Neural crest cell (in vitro differentiated cells): ENCODE data around the gene MTRR. TPM values are rescaled to one million over a fixed set of nuclear protein-coding genes. Genes with fewer than 3 reads are reported as not detected.

Experiments
- DNase-seq: peaks from one replicate; pipeline ENCODE4 v3.0.0; 2021; ENCODE audit warnings: low read depth, mixed read lengths, low spot score
- H3K27ac Mint-ChIP-seq: one replicate; pipeline ENCODE4 v1.8.0; 2021; ENCODE audit warnings: mild to moderate bottlenecking, mixed read lengths; ENCODE audit not compliant: unreplicated experiment
- H3K27me3 Mint-ChIP-seq: 2 replicates; pipeline ENCODE4 v1.8.0; 2021; ENCODE audit warnings: low read depth, mild to moderate bottlenecking, mixed read lengths
- H3K36me3 Mint-ChIP-seq: 2 replicates; pipeline ENCODE4 v1.8.0; 2021; ENCODE audit warnings: low read depth, mild to moderate bottlenecking, mixed read lengths
- H3K4me1 Mint-ChIP-seq: 2 replicates; pipeline ENCODE4 v1.8.0; 2021; ENCODE audit warnings: mixed read lengths
- H3K4me3 Mint-ChIP-seq: one replicate; pipeline ENCODE4 v1.8.0; 2021; ENCODE audit warnings: mild to moderate bottlenecking, mixed read lengths
- H3K9me3 Mint-ChIP-seq: 2 replicates; pipeline ENCODE4 v1.8.0; 2021; ENCODE audit warnings: mixed read lengths
- total RNA-seq: library from RNA; stranded (reverse); gene quantifications from 2 replicates; pipeline ENCODE4 v1.2.1, GENCODE V29; 2021
- TF ChIP-seq, protein P1 (sequence below): fragments of 200-600 bp; sonication (generic); conservative IDR thresholded peaks from 2 replicates; pipeline ENCODE4 v1.5.0; 2021; ENCODE audit warnings: antibody characterized with exemption, mild to moderate bottlenecking

The MTRR gene
- total RNA-seq, 1 donor from 2014 or later = 43.3 TPM

DNA sequence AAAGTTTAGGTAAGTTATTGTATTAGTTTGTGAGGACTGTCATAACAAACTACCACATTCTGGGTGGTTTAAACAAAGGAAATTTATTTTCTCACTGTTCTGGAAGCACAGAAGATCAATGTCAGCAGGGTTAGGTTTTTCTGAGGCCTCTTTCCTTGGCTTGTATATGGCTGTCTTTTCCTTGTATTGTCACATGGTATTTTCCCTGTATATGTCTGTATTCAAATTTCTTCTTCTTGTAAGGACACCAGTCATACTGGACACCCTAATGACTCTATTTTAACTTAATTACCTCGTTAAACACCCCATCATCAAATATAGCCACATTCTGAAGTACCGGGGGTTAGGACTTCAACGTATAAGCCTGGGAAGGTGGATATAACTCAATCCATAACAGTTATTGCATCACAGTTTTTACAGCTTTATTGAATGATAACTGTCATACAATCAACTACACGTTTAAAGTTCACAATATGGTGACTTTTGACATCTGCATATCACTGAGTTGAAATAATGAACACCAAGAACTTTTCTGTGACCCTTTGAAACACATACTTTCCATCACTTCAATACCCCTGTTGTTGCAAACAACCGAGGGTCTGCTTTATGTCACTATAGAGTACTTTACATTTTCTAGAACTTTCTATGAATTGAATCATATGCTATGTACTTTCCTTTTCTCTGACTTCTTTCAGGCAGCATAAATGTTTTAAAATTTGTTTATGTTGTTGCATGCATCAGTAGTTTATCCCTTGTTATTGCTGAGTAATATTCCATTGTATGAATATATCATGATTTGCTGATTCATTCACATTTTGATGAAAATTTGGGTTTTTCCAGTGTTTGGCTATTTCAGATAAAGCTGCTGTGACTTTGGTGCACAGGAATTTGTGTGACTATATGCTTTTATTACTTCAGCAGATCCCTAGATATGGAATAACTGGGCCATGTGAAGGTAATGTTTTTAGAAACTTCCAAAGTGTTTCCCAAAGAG lies 48.5 kb downstream of the MTRR start:
- Mint-ChIP-seq H3K27ac (no peak overlapping the region), H3K27me3 (no peaks in the 10 kb centered on the region), H3K4me1 (no peaks in the 10 kb centered on the region), H3K4me3 (no peak overlapping the region), H3K36me3 (peaks cover 9% of the 10 kb centered on the region), H3K9me3 (peaks cover 16% of the 10 kb centered on the region)
- TF ChIP-seq, protein P1, sequence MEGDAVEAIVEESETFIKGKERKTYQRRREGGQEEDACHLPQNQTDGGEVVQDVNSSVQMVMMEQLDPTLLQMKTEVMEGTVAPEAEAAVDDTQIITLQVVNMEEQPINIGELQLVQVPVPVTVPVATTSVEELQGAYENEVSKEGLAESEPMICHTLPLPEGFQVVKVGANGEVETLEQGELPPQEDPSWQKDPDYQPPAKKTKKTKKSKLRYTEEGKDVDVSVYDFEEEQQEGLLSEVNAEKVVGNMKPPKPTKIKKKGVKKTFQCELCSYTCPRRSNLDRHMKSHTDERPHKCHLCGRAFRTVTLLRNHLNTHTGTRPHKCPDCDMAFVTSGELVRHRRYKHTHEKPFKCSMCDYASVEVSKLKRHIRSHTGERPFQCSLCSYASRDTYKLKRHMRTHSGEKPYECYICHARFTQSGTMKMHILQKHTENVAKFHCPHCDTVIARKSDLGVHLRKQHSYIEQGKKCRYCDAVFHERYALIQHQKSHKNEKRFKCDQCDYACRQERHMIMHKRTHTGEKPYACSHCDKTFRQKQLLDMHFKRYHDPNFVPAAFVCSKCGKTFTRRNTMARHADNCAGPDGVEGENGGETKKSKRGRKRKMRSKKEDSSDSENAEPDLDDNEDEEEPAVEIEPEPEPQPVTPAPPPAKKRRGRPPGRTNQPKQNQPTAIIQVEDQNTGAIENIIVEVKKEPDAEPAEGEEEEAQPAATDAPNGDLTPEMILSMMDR = no peak
- no peak for DNase-seq

DNA sequence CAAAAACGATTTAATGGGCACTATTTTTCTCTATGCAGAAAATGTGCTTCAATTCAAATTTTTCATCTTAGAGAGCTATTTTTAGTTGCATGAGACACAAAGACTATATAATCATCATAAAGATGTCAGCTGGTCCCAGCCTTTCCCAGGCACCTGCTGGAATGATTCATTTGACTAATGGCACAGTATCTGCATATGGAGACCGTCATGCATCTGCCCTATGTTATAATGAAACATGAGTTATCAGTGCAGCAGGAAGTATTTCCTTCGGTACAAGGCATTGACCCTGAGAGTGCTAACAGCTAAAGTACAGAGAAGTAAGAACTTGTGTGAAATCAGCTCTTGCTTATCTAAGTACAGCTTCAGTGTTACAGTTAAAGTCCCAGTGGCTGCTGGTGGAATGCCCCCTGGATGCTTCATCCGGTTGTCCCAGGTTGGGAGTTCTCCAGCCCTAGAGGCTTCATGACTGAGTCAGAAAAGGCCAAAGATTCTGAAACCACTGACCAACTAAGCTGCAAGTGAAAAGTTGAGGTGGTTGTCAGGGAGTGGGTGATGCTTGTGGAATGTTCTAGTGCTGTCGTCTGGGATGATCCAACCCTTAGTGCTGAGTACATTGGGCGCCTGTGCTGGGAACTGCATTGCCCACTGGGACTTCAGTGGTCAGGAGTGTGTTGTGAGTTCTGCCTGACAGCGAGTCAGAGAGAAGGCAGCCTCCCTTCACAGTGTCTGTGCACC lies 57.2 kb downstream of the MTRR start:
- Mint-ChIP-seq H3K27ac (no peak overlapping the region), H3K4me1 (peaks cover 17% of the 10 kb centered on the region), H3K4me3 (no peak overlapping the region), H3K9me3 (no peaks in the 10 kb centered on the region), H3K27me3 (no peaks in the 10 kb centered on the region), H3K36me3 (no peaks in the 10 kb centered on the region)
- TF ChIP-seq, protein P1 = no peak
- DNase-seq = no peak

DNA sequence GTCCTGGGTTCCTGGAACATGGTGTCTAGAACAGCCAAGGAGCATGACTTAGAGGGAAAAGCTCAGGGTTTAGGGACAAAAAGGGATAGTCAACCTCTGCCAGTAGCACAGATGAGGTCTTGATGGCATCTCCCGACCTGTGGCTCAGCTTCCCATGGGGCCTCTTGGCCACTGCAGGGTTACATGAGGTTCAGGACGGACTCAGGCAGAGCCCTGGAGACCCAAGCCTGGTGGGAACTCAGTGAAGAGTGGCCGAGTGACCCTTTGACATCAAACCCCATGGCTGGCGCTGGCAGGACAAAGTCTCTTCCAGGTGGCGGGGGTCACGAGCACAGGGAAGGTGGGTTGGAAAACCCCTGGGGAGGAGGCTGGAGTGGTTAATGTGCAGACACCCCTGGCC lies 57.8 kb downstream of the MTRR start:
- H3K9me3 Mint-ChIP-seq = no peaks in the 10 kb centered on the region
- TF ChIP-seq, protein P1 = no peak
- H3K36me3 Mint-ChIP-seq = no peaks in the 10 kb centered on the region
- H3K27me3 Mint-ChIP-seq = no peaks in the 10 kb centered on the region
- H3K4me1 Mint-ChIP-seq = peaks cover 17% of the 10 kb centered on the region
- H3K4me3 Mint-ChIP-seq = no peak overlapping the region
- no peak overlapping the region for H3K27ac Mint-ChIP-seq
- no peak for DNase-seq

DNA sequence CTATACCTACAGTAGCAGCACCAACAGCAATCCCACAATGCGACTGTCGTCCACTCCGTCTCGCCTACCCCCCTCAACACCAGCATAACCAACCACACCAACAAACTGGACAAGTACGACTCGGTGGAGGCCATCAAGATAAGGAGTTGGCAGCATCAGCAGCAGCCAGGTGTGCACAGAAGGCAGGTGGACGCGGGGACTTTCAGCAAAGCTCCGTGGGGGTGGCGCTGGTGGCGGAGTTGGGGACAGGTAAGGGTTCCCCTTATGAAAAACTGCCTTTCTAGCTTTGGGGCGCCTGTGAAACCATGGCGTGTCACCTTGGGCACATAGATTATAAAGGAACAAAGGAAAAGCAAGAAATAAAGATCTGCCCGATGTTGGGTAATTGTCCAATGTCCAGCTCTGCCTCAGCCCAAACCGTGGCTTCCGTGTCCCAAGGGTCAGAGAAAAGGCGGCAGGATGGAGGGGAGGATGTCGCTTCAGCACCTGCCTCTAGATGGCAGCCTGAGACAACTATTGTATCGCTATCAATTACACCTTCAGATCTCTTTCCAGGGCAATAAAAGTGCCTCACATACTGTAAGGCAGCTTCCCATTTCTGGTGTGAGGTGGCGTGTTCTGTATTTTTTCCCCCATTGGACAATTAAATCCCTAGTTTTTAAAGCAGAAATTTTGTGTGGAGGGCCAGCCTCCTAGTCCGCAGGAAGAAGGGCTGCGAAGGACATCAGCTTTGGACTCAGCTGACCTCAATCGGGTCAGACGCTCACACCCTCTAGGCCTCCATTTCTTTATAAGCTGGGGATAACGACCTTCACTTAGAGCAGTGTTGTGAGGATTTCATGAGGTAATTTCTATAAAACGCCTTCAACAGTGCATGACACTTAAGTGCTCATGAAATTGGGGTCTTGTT lies 58.8 kb downstream of the MTRR start:
- Mint-ChIP-seq H3K27me3 (no peaks in the 10 kb centered on the region), H3K9me3 (peaks cover 4% of the 10 kb centered on the region), H3K36me3 (peaks cover 4% of the 10 kb centered on the region), H3K4me3 (no peak overlapping the region), H3K4me1 (peaks cover 17% of the 10 kb centered on the region), H3K27ac (no peak overlapping the region)
- TF ChIP-seq, protein P1 = peak; percentile 89
- DNase-seq = peak; percentile 66

DNA sequence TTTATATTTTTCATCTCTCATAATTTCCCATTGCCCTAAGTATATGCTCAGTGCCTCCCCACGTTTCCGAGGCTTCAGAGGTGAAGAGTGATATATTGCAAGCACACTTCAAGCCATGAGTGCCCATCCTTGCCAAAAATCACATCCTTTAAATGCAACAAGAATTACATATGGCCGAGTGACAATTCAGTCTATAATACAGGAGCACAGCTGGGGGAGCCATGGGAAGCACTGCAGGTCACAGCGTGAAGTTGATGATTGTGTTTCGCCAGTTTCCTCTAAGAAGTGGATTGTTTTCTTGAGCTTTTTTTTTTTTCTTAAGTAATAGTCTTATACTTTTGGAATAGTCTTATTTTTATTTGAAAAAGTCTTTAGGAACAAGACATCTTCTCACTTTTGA lies 61.1 kb downstream of the MTRR start:
- TF ChIP-seq, protein P1 = no peak
- Mint-ChIP-seq H3K36me3 (peaks cover 6% of the 10 kb centered on the region), H3K4me3 (peak overlapping the region; percentile 24), H3K4me1 (peaks cover 17% of the 10 kb centered on the region), H3K27ac (no peak overlapping the region), H3K9me3 (peaks cover 4% of the 10 kb centered on the region), H3K27me3 (no peaks in the 10 kb centered on the region)
- no peak for DNase-seq
